Transverse colon (tissue), 4 donors: Measurements from ENCODE around the gene RBPJ. TPM values are rescaled to one million over a fixed set of nuclear protein-coding genes. Genes with fewer than 3 reads are reported as not detected.

Experiments used
- DNase-seq: peaks from one replicate; pipeline ENCODE4 v3.0.0-alpha.2; 2019
- H3K27ac ChIP-seq, 4 donors: fragments of 200-600 bp; sonication (generic); 2 replicates each; pipeline ENCODE4 v1.5.1; 2016 to 2018; ENCODE audit warnings: inconsistent platforms in 4 of 4
- H3K27me3 ChIP-seq: fragments of 200-600 bp; sonication (generic); 2 replicates; pipeline ENCODE4 v1.5.1; 2017; ENCODE audit warnings: inconsistent platforms
- H3K36me3 ChIP-seq, 4 donors: fragments of 200-600 bp; sonication (generic); 2 replicates each; pipeline ENCODE4 v1.5.1; 2017 to 2019; ENCODE audit warnings: inconsistent platforms in 4 of 4
- H3K4me1 ChIP-seq, 4 donors: fragments of 200-600 bp; sonication (generic); 2 replicates each; pipeline ENCODE4 v1.5.1; 2017 to 2020; ENCODE audit warnings: inconsistent platforms in 4 of 4
- H3K4me3 ChIP-seq, 4 donors: fragments of 200-600 bp; sonication (generic); 1 replicate in 1 of 4; 2 replicates in 3 of 4; pipeline versions ENCODE4 v1.5.1 to v1.6.1; 2017 to 2019; ENCODE audit warnings: inconsistent platforms in 4 of 4
- H3K9me3 ChIP-seq, 2 donors: fragments of 200-600 bp; sonication (generic); 2 replicates each; pipeline ENCODE4 v1.5.1; 2017 to 2019; ENCODE audit warnings: inconsistent platforms in 2 of 2
- EP300 ChIP-seq: sonication (generic); formaldehyde crosslinking; IDR thresholded peaks from one replicate; pipeline ENCODE4 v1.6.1; 2017; ENCODE audit warnings: antibody characterized with exemption, low read depth
- POLR2A ChIP-seq: fragments of 450-650 bp; IDR thresholded peaks from one replicate; pipeline ENCODE4 v1.6.1; 2016; ENCODE audit warnings: antibody characterized with exemption, mild to moderate bottlenecking, moderate library complexity
- POLR2AphosphoS5 ChIP-seq, 3 donors: sonication (generic); formaldehyde crosslinking; IDR thresholded peaks; one replicate each; pipeline ENCODE4 v1.6.1; 2016; ENCODE audit warnings: antibody characterized with exemption in 3 of 3
- WGBS, 2 donors: methylation state at CpG; one replicate each; pipeline ENCODE4 v1.1.5; 2018; ENCODE audit warnings: low coverage in 1 of 2; 5-methylcytosine and 5-hydroxymethylcytosine counted together
- in situ Hi-C, 4 donors: fragments of 200-750 bp; cut with MboI; loops; one replicate each; pipeline versions ENCODE4 v1.15.0 to v1.15.1; 2017; ENCODE audit warnings: low sequenced_read_pairs in 3 of 4, low pct_ligation_motif_present in 1 of 4, low pct_unique_long_range_greater_than_20kb in 1 of 4
- intact Hi-C: fragments of 100-400 bp; cut with DNase I; formaldehyde crosslinking; loops from one replicate; pipeline ENCODE4 v1.15.1; 2023; ENCODE audit warnings: low total_unique reads
- total RNA-seq, 4 donors: library from RNA; depleted of rRNA; stranded (reverse); fragments of >200 nt; gene quantifications; one replicate each; pipeline ENCODE4 v1.1.0, GENCODE V29; 2016
- TF ChIP-seq, protein P1 (sequence below), 5 experiments: fragments of 200-600 bp in 3 of 5; fragments of 450-650 bp in 2 of 5; sonication (generic) in 3 of 5; IDR thresholded peaks; 1 replicate in 2 of 5; 2 replicates in 3 of 5; pipeline ENCODE4 v1.5.1; 2016 to 2017; ENCODE audit warnings: antibody characterized with exemption in 5 of 5, inconsistent platforms in 3 of 5, mild to moderate bottlenecking in 2 of 5, moderate library complexity in 1 of 5

The RBPJ gene
- total RNA-seq, 4 donors from 2014 or later = 15.1 to 104 (median 44.6) TPM

DNA sequence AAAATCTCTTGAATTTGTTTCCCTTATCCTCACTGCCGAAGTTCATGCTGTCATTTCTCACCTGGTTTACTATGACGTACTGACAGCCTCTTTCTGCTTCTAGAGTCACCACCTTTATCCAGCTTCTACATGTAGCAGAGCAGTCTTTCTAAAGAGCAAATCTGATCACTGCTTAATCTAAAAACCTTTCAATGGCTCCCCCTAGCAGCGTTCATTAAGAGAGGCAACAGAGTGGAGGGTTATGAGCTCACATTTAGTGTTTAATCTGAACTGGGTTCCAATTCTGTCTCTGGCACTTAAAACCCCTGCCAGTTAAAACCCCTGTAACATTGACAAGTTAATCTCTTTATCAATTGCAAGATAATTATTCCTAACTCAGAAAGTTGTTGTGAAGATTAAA is 4.4 kb downstream of the RBPJ start:
- H3K36me3 ChIP-seq = no peaks in the 10 kb centered on the region
- H3K4me1 ChIP-seq = peaks cover 0 to 54% (median 13%) of the 10 kb centered on the region in 4 donors
- no peak overlapping the region for H3K4me3 ChIP-seq
- intact Hi-C loops = no loop called here
- in situ Hi-C loops = loop anchor here in 2 of 4 donors (10.0 to 25.0 kb wide), 3 partner anchors 80 to 687 kb away; no protein-coding TSS in a partner anchor
- TF ChIP-seq POLR2AphosphoS5 (IDR thresholded peaks at IDR 0.05) = no peak
- TF ChIP-seq, protein P1, sequence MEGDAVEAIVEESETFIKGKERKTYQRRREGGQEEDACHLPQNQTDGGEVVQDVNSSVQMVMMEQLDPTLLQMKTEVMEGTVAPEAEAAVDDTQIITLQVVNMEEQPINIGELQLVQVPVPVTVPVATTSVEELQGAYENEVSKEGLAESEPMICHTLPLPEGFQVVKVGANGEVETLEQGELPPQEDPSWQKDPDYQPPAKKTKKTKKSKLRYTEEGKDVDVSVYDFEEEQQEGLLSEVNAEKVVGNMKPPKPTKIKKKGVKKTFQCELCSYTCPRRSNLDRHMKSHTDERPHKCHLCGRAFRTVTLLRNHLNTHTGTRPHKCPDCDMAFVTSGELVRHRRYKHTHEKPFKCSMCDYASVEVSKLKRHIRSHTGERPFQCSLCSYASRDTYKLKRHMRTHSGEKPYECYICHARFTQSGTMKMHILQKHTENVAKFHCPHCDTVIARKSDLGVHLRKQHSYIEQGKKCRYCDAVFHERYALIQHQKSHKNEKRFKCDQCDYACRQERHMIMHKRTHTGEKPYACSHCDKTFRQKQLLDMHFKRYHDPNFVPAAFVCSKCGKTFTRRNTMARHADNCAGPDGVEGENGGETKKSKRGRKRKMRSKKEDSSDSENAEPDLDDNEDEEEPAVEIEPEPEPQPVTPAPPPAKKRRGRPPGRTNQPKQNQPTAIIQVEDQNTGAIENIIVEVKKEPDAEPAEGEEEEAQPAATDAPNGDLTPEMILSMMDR (IDR thresholded peaks at IDR 0.05) = peak in 1 of 5 experiments; percentile 10
- H3K27ac ChIP-seq = peak overlapping the region in 1 of 4 donors; percentile 11
- no peaks in the 10 kb centered on the region for H3K9me3 ChIP-seq
- H3K27me3 ChIP-seq = no peaks in the 10 kb centered on the region
- WGBS, 2 donors = 39 to 58% methylated on average over 3 of the region's 3 CpGs
- DNase-seq = no peak

DNA sequence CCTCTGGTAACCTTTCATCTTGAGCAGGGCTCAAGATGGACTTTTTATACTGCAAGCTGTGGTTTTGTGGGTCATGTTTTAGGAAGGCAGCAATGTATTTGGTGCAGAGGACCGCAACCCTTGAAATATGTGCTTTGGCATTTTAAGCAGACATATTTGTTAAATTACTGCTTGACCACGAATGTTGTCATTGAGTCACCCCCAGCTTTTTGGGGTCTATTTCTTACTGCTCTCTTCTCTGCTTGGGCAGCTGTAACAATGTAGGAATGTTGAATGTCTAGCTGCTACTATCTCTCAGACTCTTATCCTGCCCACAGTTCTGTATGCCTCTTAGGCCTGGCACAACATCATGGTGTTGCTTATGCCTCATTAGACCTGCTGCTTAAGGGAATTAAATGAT is 6.0 kb downstream of the RBPJ start:
- in situ Hi-C loops (loop anchor here in 2 of 4 donors (10.0 to 25.0 kb wide), 3 partner anchors 78 to 686 kb away; no protein-coding TSS in a partner anchor), intact Hi-C loops (no loop called here)
- H3K4me1 ChIP-seq = peaks cover 0 to 68% (median 24%) of the 10 kb centered on the region in 4 donors
- TF ChIP-seq, protein P1 (IDR thresholded peaks at IDR 0.05) = no peak
- TF ChIP-seq EP300 = no peak
- TF ChIP-seq POLR2AphosphoS5 (IDR thresholded peaks at IDR 0.05) = no peak
- TF ChIP-seq POLR2A = no peak
- H3K27ac ChIP-seq = no peak overlapping the region
- no peak overlapping the region for H3K4me3 ChIP-seq
- no peaks in the 10 kb centered on the region for H3K27me3 ChIP-seq
- no peaks in the 10 kb centered on the region for H3K9me3 ChIP-seq
- no peak for DNase-seq
- H3K36me3 ChIP-seq = no peaks in the 10 kb centered on the region
- 55 to 59% methylated on average over 2 of the region's 2 CpGs for WGBS, 2 donors

DNA sequence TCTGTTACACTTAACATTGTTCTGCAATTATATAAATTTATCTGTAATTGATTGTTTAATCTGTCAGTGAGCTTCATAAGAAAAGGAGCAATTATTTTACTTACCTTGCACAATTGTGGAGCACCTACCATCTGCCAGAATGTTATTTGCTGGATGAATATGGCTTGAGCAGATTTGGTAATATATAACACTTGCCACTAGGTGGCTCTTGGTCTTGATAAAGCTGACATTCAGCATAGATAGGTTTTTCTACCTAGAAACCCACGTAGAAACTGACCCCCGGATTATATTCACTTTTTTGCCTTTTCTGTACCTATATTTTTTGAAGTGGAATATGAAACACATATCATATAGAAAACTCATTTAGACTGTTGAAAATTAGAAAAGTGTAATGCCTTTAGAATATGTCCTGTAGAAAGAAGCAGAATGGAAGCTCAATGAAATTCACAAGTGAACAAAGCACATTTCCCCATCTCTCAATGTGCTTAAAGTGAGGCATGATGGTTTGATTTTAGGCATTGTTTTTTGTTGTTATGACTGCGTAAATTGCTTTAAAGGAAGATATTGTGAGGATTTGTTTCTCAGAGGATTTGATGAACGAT is 9.5 kb downstream of the RBPJ start:
- Histone ChIP-seq H3K27ac (no peak overlapping the region), H3K4me3 (no peak overlapping the region), H3K27me3 (no peaks in the 10 kb centered on the region), H3K4me1 (peaks cover 4 to 48% (median 17%) of the 10 kb centered on the region in 4 donors), H3K36me3 (no peaks in the 10 kb centered on the region), H3K9me3 (no peaks in the 10 kb centered on the region)
- intact Hi-C loops = loop anchor here (10.0 kb wide), 1 partner anchor 85 kb away; no protein-coding TSS in a partner anchor
- 44 to 50% methylated on average over 4 of the region's 4 CpGs for WGBS, 2 donors
- TF ChIP-seq, protein P1 (IDR thresholded peaks at IDR 0.05) = peak; percentile 64 to 76 (median 72)
- TF ChIP-seq POLR2AphosphoS5 (IDR thresholded peaks at IDR 0.05) (no peak), EP300 (no peak), POLR2A (no peak)
- no peak for DNase-seq
- in situ Hi-C loops = loop anchor here in 2 of 4 donors (5.0 to 25.0 kb wide), 2 partner anchors 67 to 682 kb away; no protein-coding TSS in a partner anchor

DNA sequence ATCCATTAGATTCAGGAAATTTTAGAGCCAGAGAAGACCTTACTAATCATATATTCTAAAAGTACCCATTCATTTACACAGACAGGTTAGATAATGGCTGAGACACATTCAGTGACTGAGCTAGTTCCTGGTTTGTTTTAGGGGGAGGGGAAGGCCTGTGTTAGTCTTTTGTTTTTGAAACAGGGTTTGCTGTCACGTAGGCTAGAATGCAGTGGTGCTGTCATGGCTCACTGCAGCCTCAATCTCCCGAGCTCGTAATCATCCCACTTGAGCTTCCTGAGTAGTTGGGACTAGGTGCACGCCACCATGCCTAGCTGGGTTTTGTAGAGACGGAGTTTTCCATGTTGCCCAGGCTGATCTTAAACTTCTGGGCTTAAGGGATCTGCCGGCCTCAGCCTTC is 10.1 kb downstream of the RBPJ start:
- no peaks in the 10 kb centered on the region for H3K9me3 ChIP-seq
- in situ Hi-C loops (loop anchor here in 2 of 4 donors (5.0 to 25.0 kb wide), 2 partner anchors 66 to 681 kb away; no protein-coding TSS in a partner anchor), intact Hi-C loops (loop anchor here (10.0 kb wide), 1 partner anchor 84 kb away; no protein-coding TSS in a partner anchor)

More for the DNA sequence above, 10.1 kb downstream of the RBPJ start:
- Histone ChIP-seq H3K27ac (no peak overlapping the region), H3K4me3 (no peak overlapping the region), H3K36me3 (no peaks in the 10 kb centered on the region), H3K27me3 (no peaks in the 10 kb centered on the region), H3K4me1 (peaks cover 4 to 44% (median 17%) of the 10 kb centered on the region in 4 donors)
- TF ChIP-seq, protein P1 (IDR thresholded peaks at IDR 0.05) = no peak
- TF ChIP-seq POLR2AphosphoS5 (IDR thresholded peaks at IDR 0.05) = no peak
- TF ChIP-seq POLR2A = no peak
- TF ChIP-seq EP300 = no peak
- 70 to 100% methylated on average over 1 to 6 of the region's 6 CpGs for WGBS, 2 donors
- DNase-seq = no peak
